Activated naive CD8-positive, alpha-beta T cell treated with anti-CD3 and anti-CD28 coated beads, Interleukin-2, amount 50 U/mL, for 24 hours (primary cell): Measurements from ENCODE around the gene COL5A1.

ENCODE experiments used
- ATAC-seq: fragments of 150-1000 bp; cut with Tn5 transposase; one replicate; pipeline ENCODE4 v1.10.0; 2021
- DNase-seq: peaks from one replicate; pipeline ENCODE4 v3.0.0; 2021
- H3K27ac Mint-ChIP-seq: one replicate; pipeline ENCODE4 v1.8.0; 2021; ENCODE audit warnings: mild to moderate bottlenecking, mixed read lengths
- H3K27me3 Mint-ChIP-seq: one replicate; pipeline ENCODE4 v1.8.0; 2021; ENCODE audit warnings: mixed read lengths
- H3K36me3 Mint-ChIP-seq: one replicate; pipeline ENCODE4 v1.8.0; 2021; ENCODE audit warnings: low read depth, mixed read lengths
- H3K4me1 Mint-ChIP-seq: one replicate; pipeline ENCODE4 v1.8.0; 2021; ENCODE audit warnings: mixed read lengths
- H3K4me3 Mint-ChIP-seq: one replicate; pipeline ENCODE4 v1.8.0; 2021; ENCODE audit warnings: mild to moderate bottlenecking, moderate library complexity, mixed read lengths
- H3K9me3 Mint-ChIP-seq: one replicate; pipeline ENCODE4 v1.8.0; 2021; ENCODE audit warnings: mixed read lengths

COL5A1 gene

GRCh38 chr9:134886413-134886913 is 244.9 kb downstream of the COL5A1 start:
- peaks cover 10% of the 10 kb centered on the region for H3K27me3 Mint-ChIP-seq
- no peaks in the 10 kb centered on the region for H3K36me3 Mint-ChIP-seq
- H3K4me1 Mint-ChIP-seq = peaks cover 4% of the 10 kb centered on the region
- no peak for DNase-seq
- no peak overlapping the region for H3K27ac Mint-ChIP-seq
- H3K9me3 Mint-ChIP-seq = no peaks in the 10 kb centered on the region
- no peak overlapping the region for H3K4me3 Mint-ChIP-seq
- ATAC-seq = no peak

DNA sequence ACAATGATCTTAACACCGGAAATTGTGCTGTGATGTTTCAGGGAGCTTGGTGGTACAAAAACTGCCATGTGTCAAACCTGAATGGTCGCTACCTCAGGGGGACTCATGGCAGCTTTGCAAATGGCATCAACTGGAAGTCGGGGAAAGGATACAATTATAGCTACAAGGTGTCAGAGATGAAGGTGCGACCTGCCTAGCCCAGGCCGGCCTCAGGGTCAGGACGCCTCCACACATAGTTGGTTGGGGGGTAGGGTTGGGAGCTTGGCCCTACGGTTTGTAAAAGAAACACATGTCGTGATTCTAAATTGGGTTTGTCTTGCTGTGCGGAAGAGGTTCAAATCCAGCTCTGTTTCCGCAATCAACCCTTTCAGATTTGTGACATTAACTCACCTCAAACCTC is 245.6 kb downstream of the COL5A1 start:
- DNase-seq (no peak), ATAC-seq (no peak)
- peaks cover 12% of the 10 kb centered on the region for H3K27me3 Mint-ChIP-seq
- H3K4me3 Mint-ChIP-seq = no peak overlapping the region
- H3K36me3 Mint-ChIP-seq = no peaks in the 10 kb centered on the region
- H3K9me3 Mint-ChIP-seq = no peaks in the 10 kb centered on the region
- no peak overlapping the region for H3K27ac Mint-ChIP-seq
- peaks cover 4% of the 10 kb centered on the region for H3K4me1 Mint-ChIP-seq

DNA sequence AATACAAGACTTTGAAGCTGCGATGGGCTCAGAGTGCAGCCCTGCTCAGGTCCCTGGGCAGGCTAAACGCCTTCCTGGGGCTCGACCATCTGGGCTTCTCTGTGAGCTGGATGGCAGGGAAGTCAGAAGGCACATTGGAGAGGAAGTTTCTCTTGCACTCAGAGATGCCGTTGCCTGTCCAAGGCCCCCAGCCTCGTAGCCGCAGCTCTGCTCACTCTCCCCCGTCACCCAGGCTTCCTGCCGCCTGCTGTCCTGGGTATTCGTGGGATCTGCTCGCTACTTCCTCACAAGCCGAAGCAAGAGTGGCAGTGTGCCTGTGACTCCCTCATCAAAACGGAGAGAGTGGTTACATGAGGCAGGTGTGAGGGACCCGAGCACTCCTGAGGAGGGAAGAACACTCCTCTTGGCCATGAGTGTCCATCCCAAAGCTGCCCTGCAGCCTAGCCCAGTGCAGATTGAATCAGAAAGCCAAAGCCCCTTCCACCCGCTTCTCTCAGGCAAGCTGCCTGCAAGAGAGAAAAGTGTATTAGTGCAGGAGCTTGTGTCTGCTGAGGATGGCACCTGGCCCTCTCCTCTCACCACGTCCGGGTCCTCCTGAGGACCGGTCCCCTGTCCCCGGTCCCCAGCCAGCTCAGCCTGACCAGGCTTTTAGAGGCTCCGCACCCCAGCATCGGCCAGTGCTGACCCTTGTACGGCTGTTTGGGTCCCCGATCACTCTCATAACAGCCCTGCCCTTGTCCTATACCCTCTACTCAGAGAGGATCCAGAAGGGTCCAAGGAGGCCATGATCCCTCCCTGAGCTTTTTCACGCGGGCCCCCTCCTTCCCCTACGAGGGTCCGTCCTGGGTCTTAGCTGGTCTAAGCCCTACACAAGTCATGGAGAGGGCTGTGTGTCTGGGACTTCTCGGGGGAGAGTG is 246.3 kb downstream of the COL5A1 start:
- no peaks in the 10 kb centered on the region for H3K9me3 Mint-ChIP-seq
- DNase-seq (no peak), ATAC-seq (no peak)

GRCh38 chr9:134888603-134889190 is 247.1 kb downstream of the COL5A1 start:
- Mint-ChIP-seq H3K27ac (no peak overlapping the region), H3K9me3 (no peaks in the 10 kb centered on the region), H3K4me3 (no peak overlapping the region), H3K36me3 (no peaks in the 10 kb centered on the region), H3K27me3 (peaks cover 13% of the 10 kb centered on the region), H3K4me1 (peaks cover 4% of the 10 kb centered on the region)
- ATAC-seq = no peak
- DNase-seq = no peak

More for the DNA sequence above, 246.3 kb downstream of the COL5A1 start:
- H3K4me1 Mint-ChIP-seq = peaks cover 4% of the 10 kb centered on the region
- H3K27me3 Mint-ChIP-seq = peaks cover 12% of the 10 kb centered on the region
- H3K27ac Mint-ChIP-seq = no peak overlapping the region
- no peaks in the 10 kb centered on the region for H3K36me3 Mint-ChIP-seq
- H3K4me3 Mint-ChIP-seq = no peak overlapping the region

DNA sequence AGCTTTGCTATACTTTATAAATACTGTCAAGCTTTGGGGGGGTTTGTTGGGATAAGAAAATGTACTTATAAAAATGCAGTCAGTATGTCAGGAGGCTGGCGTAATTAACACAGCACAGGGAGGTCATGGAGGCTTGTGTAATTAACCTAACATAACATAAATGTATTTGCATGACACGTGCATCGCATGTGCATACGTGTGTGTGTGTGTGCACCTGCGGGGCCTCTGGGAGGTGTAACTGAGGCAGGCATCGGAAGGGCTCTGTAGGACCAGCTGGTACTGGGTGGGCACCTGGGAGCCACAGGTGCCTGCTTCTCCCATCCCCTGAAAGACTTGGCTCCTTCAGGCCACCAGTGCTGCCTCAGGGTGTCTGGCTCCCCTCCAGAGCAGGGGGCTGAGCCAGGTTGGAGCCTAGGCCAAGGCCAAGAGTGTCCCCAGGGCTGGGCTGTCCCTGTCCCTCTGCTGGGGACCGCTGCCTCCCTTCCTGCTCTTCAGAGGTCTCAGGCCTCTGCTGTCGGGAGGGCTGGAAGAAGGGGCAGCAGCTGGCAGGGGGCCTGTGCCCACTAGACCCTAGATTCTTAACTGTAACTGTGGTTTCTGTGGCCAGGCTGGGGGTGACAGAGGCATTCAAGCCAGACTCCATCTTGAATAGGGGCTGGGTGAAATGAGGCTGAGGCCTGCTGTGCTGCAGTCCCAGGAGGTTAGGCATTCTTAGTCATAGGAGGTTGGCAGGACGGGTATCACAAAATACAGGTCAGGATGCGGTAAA is 248.0 kb downstream of the COL5A1 start:
- peaks cover 15% of the 10 kb centered on the region for H3K27me3 Mint-ChIP-seq
- no peak overlapping the region for H3K4me3 Mint-ChIP-seq
- no peak overlapping the region for H3K27ac Mint-ChIP-seq
- DNase-seq (no peak), ATAC-seq (no peak)
- no peaks in the 10 kb centered on the region for H3K9me3 Mint-ChIP-seq
- H3K4me1 Mint-ChIP-seq = peaks cover 4% of the 10 kb centered on the region
- H3K36me3 Mint-ChIP-seq = no peaks in the 10 kb centered on the region

- Mint-ChIP-seq H3K36me3 (no peaks in the 10 kb centered on the region), H3K27ac (no peak overlapping the region), H3K27me3 (peaks cover 17% of the 10 kb centered on the region), H3K9me3 (no peaks in the 10 kb centered on the region), H3K4me1 (peaks cover 4% of the 10 kb centered on the region), H3K4me3 (no peak overlapping the region)
- ATAC-seq (no peak), DNase-seq (no peak)
These were observed 248.5 kb downstream of the COL5A1 start for GRCh38 chr9:134890155-134890495.

GRCh38 chr9:134891053-134891452 is 249.4 kb downstream of the COL5A1 start:
- peaks cover 6% of the 10 kb centered on the region for H3K4me1 Mint-ChIP-seq
- peaks cover 19% of the 10 kb centered on the region for H3K27me3 Mint-ChIP-seq
- H3K4me3 Mint-ChIP-seq = no peak overlapping the region
- H3K9me3 Mint-ChIP-seq = no peaks in the 10 kb centered on the region
- DNase-seq (no peak), ATAC-seq (no peak)
- no peaks in the 10 kb centered on the region for H3K36me3 Mint-ChIP-seq
- no peak overlapping the region for H3K27ac Mint-ChIP-seq

GRCh38 chr9:134891713-134892112 is 250.1 kb downstream of the COL5A1 start:
- Mint-ChIP-seq H3K27ac (no peak overlapping the region), H3K4me3 (no peak overlapping the region), H3K27me3 (peaks cover 14% of the 10 kb centered on the region), H3K4me1 (peaks cover 6% of the 10 kb centered on the region), H3K36me3 (no peaks in the 10 kb centered on the region), H3K9me3 (no peaks in the 10 kb centered on the region)
- DNase-seq (no peak), ATAC-seq (no peak)

DNA sequence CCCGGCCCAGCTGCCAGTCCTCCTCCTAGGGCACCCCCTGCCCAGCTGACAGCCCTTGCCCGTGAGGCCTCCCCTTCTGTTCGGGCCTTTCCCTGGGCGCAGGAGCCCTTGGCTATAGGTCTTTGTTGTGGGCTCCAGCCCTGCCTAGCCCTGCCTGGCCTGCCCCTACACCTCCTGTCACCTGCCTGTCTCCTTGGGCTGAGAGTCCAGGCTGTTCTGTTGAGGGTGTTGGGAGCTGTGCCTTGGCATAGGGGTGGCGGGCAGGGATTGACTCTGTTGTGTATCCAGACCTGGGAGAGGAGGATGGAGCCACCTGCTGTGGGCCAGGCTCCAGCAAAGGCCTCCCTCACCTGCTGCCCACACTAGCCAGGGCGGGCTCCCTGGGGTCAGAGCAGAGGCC is 250.6 kb downstream of the COL5A1 start:
- H3K27me3 Mint-ChIP-seq = peaks cover 10% of the 10 kb centered on the region
- ATAC-seq = no peak

DNA sequence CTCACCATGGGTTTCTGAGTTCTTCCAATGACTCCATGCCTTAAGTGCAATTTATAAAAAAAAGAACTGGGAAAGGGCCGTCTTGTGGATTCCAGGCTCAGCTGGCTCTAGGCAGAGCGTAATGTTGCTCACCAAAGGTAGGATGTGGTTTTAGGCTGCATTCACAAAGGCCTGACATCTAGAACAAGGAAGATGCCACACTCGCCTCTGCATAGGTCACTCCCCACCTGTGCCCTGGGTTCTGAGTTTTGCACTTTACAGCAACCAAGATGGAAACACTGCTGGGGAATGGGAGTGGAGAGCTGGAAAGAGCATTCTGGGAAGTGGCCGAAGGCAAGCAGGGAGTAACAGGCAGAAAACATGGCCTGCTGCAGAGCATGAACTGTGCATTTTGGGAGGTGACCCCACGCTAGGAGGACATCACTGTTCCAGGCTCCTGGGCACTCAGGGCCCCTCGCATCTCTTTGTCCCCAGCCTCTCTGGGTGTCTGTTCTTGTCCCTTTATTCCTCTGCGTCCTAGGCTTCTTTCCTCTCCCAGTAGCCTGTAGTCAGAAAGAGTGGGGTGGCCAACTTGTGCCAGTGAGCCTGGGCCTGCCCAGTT is 251.3 kb downstream of the COL5A1 start:
- no peaks in the 10 kb centered on the region for H3K36me3 Mint-ChIP-seq
- no peaks in the 10 kb centered on the region for H3K9me3 Mint-ChIP-seq
- H3K27ac Mint-ChIP-seq = no peak overlapping the region
- H3K4me3 Mint-ChIP-seq = no peak overlapping the region
- ATAC-seq (no peak), DNase-seq (no peak)
- H3K4me1 Mint-ChIP-seq = peaks cover 2% of the 10 kb centered on the region
- H3K27me3 Mint-ChIP-seq = peaks cover 9% of the 10 kb centered on the region

More for the DNA sequence above, 250.6 kb downstream of the COL5A1 start:
- Mint-ChIP-seq H3K36me3 (no peaks in the 10 kb centered on the region), H3K9me3 (no peaks in the 10 kb centered on the region), H3K4me3 (no peak overlapping the region), H3K27ac (no peak overlapping the region), H3K4me1 (peaks cover 6% of the 10 kb centered on the region)
- DNase-seq = no peak
